Activated CD4-positive, alpha-beta T cell treated with anti-CD3 and anti-CD28 coated beads, Interleukin-2, amount 10 ng/mL, durations not matched to agents 24 days and 14 days (primary cell): ENCODE measurements around the gene HORMAD2. TPM values are rescaled to one million over a fixed set of nuclear protein-coding genes. Genes with fewer than 3 reads are reported as not detected.
"Not testable (repeated sequence)": the region's sequence is repeated elsewhere in the genome, so short reads cannot be mapped to it uniquely, and the experiment has no call there.

Experiments used
- DNase-seq: peaks from one replicate; pipeline ENCODE4 v3.0.0; 2022
- H3K27ac Mint-ChIP-seq: one replicate; pipeline ENCODE4 v1.8.0; 2022; ENCODE audit warnings: mild to moderate bottlenecking, mixed read lengths
- H3K27me3 Mint-ChIP-seq: one replicate; pipeline ENCODE4 v1.8.0; 2022; ENCODE audit warnings: mixed read lengths
- H3K36me3 Mint-ChIP-seq: one replicate; pipeline ENCODE4 v1.8.0; 2022; ENCODE audit warnings: low read depth, mild to moderate bottlenecking, mixed read lengths
- H3K4me1 Mint-ChIP-seq: one replicate; pipeline ENCODE4 v1.8.0; 2021; ENCODE audit warnings: mixed read lengths
- H3K4me3 Mint-ChIP-seq: one replicate; pipeline ENCODE4 v1.8.0; 2022; ENCODE audit warnings: mild to moderate bottlenecking, moderate library complexity, mixed read lengths
- H3K9me3 Mint-ChIP-seq: one replicate; pipeline ENCODE4 v1.8.0; 2021; ENCODE audit warnings: mixed read lengths
- intact Hi-C: fragments of 100-400 bp; cut with micrococcal nuclease; formaldehyde crosslinking; loops from one replicate; pipeline ENCODE4 v1.15.1; 2023
- total RNA-seq: library from RNA; stranded (reverse); gene quantifications from 2 replicates; pipeline ENCODE4 v1.2.3, GENCODE V29; 2022

Gene HORMAD2
- total RNA-seq, 1 donor from 2014 or later: not detected

DNA sequence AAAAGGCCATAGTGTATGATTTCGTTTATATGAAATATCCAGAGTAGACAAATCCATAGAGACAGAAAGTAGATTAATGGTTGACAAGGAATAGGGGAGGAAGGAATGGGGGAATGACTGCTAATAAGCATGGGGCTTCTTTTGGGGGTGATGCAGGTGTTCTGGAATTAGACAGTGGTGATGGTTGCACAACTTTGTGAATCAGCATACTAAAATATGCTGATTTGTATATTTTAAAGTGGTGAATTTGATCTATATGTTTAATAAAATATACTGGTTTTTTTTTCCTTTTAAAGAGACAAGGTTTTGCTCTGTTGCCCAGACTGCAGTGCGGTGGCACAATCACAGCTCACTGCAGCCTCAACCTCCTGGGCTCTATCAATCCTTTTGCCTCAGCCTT lies 6.5 kb upstream of the HORMAD2 start:
- Mint-ChIP-seq H3K4me1 (peaks cover 5% of the 10 kb centered on the region), H3K27ac (no peak overlapping the region), H3K9me3 (no peaks in the 10 kb centered on the region), H3K4me3 (no peak overlapping the region), H3K27me3 (peaks cover 28% of the 10 kb centered on the region), H3K36me3 (no peaks in the 10 kb centered on the region)
- no peak for DNase-seq
- intact Hi-C loops: no loop called here

DNA sequence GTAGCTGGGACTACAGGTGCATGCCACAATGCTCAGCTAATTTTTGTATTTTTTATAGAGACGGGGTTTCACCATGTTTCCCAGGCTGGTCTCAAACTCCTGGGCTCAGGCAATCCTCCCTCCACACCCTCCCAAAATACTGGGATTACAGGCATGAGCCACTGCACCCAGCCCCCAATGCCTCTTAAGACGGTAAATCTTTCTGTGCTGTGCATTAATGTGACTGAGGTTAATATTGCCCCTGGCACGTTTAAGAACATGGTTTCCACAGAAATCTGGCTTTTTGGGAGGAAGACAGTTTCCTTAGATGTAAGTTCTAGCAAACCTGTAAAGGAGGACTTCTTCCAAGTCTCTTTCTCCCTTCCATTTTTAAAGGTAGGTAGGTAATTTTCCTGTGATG lies 6.1 kb upstream of the HORMAD2 start:
- H3K36me3 Mint-ChIP-seq: no peaks in the 10 kb centered on the region
- H3K27me3 Mint-ChIP-seq: peaks cover 27% of the 10 kb centered on the region
- no peaks in the 10 kb centered on the region for H3K9me3 Mint-ChIP-seq
- no peak for DNase-seq
- no peak overlapping the region for H3K4me3 Mint-ChIP-seq
- H3K4me1 Mint-ChIP-seq: peaks cover 10% of the 10 kb centered on the region
- no peak overlapping the region for H3K27ac Mint-ChIP-seq
- intact Hi-C loops: no loop called here

DNA sequence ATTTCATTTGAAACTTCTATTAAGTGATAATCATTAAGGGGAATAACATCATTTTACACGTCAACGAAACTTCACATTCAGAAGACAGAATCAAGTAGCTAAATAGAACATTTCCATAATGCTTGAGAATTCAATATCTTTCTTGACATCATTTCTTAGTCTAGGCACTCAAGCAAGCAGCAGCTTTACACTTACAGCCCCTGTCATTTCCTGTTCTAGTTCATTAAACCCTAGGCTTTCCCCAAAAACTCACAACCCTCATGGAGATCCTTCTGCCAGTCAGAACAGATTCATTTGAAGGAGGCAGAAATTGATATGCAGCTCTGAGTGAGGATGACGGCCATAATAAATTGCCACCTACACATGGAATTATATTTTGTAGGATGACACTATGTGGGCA lies 5.3 kb upstream of the HORMAD2 start:
- intact Hi-C loops: no loop called here
- Mint-ChIP-seq H3K9me3 (no peaks in the 10 kb centered on the region), H3K36me3 (no peaks in the 10 kb centered on the region), H3K27me3 (peaks cover 25% of the 10 kb centered on the region), H3K4me3 (no peak overlapping the region), H3K27ac (no peak overlapping the region), H3K4me1 (peaks cover 10% of the 10 kb centered on the region)
- no peak for DNase-seq

DNA sequence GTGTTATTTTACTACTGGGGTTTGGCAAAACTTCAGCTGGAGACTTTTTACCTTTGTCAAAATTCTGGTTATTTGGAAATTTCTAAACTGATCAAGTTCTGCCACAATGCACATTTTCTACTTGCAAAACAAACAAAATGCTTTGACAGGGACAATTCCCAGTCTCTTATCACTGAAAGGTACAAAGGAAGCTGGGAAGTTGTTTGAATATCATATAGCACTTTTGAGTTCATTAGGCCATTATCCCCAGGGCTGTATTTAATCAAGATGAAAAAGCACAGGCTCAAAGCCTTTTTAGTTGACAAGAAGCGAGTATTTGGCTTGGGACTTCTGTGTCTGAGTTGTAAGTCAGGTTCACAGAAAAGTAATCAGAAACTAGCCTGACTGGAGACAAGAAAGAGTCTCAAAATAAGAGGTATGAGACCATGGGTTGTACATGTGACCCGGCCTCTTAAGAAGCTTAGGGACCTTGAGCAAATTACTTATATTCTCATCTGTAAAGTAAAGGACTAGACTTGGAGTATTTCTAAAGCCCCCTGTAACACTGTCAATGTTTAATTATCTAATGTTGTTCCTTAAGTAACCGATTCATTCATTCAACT lies 2.9 kb upstream of the HORMAD2 start:
- Mint-ChIP-seq H3K4me3 (no peak overlapping the region), H3K4me1 (peaks cover 10% of the 10 kb centered on the region), H3K27ac (no peak overlapping the region), H3K27me3 (peaks cover 20% of the 10 kb centered on the region), H3K9me3 (no peaks in the 10 kb centered on the region), H3K36me3 (no peaks in the 10 kb centered on the region)
- intact Hi-C loops: no loop called here
- DNase-seq: no peak

DNA sequence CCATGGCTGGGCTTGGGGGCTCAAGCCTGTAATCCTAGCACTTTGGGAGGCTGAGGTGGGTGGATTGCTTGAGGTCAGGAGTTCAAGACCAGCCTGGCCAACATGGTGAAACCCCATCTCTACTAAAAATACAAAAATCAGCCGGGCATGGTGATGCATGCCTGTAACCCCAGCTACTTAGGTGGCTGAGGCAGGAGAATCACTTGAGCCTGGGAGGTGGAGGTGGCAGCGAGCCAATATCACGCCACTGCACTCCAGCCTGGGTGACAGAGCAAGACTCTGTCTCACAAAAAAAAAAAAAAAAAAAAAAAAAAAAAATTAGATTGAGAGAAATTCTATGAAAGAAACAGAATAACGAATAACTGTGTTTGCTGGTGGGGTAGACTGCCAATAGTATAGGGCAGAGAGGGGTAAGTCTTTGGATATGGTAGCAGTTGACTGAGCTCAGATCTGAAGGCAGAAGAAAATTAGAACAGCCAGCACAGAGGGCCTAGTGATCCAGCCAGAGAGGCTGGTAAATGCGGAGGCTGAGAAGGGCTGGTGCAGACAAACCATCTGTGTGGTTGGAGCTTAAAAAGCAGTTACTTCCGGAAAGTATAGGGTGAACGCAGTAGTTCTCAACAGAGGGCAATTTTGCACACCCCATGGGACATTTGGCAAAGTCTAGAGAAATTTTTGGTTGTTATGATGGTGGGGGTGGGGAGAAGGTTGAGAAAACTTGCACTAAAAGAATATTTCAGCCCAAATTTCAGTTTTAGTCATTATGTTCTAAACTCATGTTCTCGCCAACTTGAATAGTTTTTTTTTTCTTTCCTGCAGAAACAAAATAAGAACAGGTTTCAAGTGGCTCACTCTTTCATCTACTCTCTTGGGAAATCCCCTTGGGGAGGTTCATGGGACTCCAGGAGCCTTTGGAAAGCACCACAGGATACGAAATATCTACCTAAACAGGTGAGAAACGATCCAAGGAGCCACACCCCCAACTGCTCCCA lies 1.6 kb upstream of the HORMAD2 start:
- peak; percentile 72 for DNase-seq
- peak overlapping the region; percentile 90 for H3K27ac Mint-ChIP-seq
- H3K9me3 Mint-ChIP-seq: no peaks in the 10 kb centered on the region
- peaks cover 17% of the 10 kb centered on the region for H3K27me3 Mint-ChIP-seq
- H3K36me3 Mint-ChIP-seq: no peaks in the 10 kb centered on the region
- intact Hi-C loops: no loop called here
- H3K4me1 Mint-ChIP-seq: peaks cover 10% of the 10 kb centered on the region
- peak overlapping the region; percentile 60 for H3K4me3 Mint-ChIP-seq

DNA sequence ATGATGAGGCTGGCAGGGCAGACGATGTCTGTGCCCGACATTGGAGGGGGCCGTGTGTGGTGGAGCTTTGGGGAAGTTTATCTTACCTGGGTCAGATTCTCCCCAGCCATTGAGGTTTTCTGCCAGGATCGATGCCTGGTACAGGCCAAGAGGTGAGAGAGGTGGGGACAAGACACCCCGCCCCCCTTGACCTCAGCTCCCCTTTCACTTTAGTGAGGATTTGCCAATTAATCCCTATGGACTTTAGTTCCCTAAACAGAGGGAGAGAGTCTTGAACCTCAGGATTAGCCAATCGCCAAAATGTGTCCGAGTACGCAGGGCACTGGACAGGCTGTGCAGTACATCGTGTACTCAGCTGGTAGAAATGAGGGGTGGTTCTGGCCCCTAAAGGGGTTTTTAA lies 541 bp downstream of the HORMAD2 start:
- H3K36me3 Mint-ChIP-seq: no peaks in the 10 kb centered on the region
- H3K4me1 Mint-ChIP-seq: peaks cover 11% of the 10 kb centered on the region
- no peak overlapping the region for H3K4me3 Mint-ChIP-seq
- no peaks in the 10 kb centered on the region for H3K9me3 Mint-ChIP-seq
- H3K27me3 Mint-ChIP-seq: peaks cover 8% of the 10 kb centered on the region
- no peak overlapping the region for H3K27ac Mint-ChIP-seq
- intact Hi-C loops: no loop called here
- DNase-seq: no peak

DNA sequence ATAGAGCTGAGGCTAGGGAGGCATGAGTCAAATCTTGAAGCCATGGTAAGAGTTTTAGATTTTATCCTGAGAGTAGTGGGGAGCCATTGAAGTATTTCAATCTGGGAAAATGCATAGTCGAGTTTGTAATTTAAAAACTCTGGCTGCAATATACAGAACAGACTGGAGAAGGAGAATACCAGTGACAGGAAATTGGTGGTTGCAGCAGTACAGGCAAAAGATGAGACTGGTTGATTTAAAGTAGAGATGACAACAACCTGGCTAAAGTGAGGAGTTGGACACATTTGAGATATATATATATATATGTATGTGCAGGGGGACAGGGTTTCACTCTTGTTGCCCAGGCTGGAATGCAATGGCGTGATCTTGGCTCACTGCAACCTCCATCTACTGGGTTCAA lies 6.2 kb downstream of the HORMAD2 start:
- no peaks in the 10 kb centered on the region for H3K9me3 Mint-ChIP-seq
- no peak overlapping the region for H3K4me3 Mint-ChIP-seq
- peaks cover 24% of the 10 kb centered on the region for H3K4me1 Mint-ChIP-seq
- no peaks in the 10 kb centered on the region for H3K36me3 Mint-ChIP-seq
- H3K27me3 Mint-ChIP-seq: no peaks in the 10 kb centered on the region
- DNase-seq: no peak
- intact Hi-C loops: loop anchor here (5.0 kb wide), 4 partner anchors 34 to 399 kb away; partner anchors contain the start of genes UQCR10 and ZMAT5
- H3K27ac Mint-ChIP-seq: no peak overlapping the region

DNA sequence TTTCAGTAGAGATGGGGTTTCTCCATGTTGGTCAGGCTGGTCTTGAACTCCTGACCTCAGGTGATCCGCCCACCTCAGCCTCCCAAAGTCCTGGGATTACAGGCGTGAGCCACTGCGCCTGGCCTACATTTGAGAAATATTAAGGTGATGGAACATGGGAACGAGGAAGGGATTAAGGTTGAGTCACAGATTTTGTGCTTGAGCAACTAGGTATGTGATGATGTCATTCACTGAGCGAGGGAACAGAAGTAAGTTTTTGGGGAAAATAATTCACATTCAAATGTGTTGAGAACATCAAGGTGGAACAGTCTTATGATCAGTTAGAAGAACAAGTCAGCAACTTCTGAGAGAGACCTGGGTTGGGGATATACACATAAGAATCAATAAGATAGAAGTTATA lies 6.8 kb downstream of the HORMAD2 start:
- not testable (repeated sequence) for H3K4me3 Mint-ChIP-seq, DNase-seq, H3K9me3 Mint-ChIP-seq, H3K27me3 Mint-ChIP-seq, H3K27ac Mint-ChIP-seq, H3K36me3 Mint-ChIP-seq
- peaks cover 24% of the 10 kb centered on the region for H3K4me1 Mint-ChIP-seq
- intact Hi-C loops: loop anchor here (5.0 kb wide), 4 partner anchors 35 to 400 kb away; partner anchors contain the start of genes UQCR10 and ZMAT5

DNA sequence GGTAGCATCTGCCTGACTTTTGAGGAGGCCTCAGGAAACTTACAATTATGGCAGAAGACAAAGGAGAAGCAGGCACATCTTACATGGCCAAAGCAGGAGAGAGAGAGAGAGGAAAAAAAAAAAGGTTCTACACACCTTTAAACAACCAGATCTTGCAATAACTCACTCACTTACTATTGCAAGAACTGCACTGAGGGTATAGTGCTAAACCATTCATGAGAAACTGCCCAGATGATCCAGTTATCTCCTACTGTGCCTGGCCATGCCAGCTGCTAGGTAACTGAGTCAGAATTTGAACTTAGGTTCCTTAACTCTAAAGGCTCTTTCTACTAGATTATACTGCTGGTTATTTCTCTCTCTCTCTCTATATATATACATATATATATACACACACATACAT lies 7.3 kb downstream of the HORMAD2 start:
- intact Hi-C loops: loop anchor here (2.0 to 5.0 kb wide), 5 partner anchors 35 to 497 kb away; partner anchors contain the start of genes UQCR10 and ZMAT5
- Mint-ChIP-seq H3K9me3 (no peaks in the 10 kb centered on the region), H3K27me3 (no peaks in the 10 kb centered on the region), H3K4me1 (peaks cover 24% of the 10 kb centered on the region), H3K27ac (no peak overlapping the region), H3K4me3 (no peak overlapping the region), H3K36me3 (no peaks in the 10 kb centered on the region)
- no peak for DNase-seq

DNA sequence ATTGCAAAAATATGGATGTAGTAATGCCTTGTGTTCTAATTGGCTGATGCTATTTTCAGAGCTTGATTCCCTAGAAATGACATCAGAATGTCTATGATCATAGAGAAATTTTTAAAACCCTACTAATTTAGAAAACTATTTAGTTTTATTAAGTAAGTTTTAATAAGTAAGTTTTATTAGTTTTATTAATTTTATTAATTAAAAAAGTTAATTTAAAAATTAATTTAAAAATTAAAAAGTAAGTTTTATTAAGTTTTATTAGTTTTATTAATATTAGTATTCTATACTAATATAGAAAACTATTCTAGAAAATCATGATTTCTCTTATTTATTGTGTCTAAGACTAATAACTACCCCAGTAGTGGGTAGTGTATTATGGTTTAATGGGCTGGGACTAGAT lies 8.2 kb downstream of the HORMAD2 start:
- DNase-seq: no peak
- Mint-ChIP-seq H3K4me1 (peaks cover 24% of the 10 kb centered on the region), H3K4me3 (no peak overlapping the region), H3K27me3 (no peaks in the 10 kb centered on the region), H3K9me3 (no peaks in the 10 kb centered on the region), H3K36me3 (no peaks in the 10 kb centered on the region), H3K27ac (no peak overlapping the region)
- intact Hi-C loops: loop anchor here (2.0 to 5.0 kb wide), 5 partner anchors 36 to 498 kb away; partner anchors contain the start of genes UQCR10 and ZMAT5

DNA sequence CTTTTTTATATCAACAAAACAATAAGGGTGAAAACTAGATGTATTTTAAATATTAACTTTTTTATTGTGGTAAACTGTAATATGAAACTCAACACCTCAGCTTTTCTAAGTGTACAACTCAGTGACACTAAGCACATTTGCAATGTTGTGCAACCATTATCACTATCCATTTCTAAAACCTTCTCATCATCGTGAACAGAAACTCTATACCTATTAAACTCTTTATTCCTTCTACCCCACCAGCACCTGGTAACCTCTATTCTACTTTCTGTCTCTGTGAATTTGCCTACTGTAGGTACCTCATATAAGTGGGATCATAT lies 9.4 kb downstream of the HORMAD2 start:
- Mint-ChIP-seq H3K36me3 (peaks cover 2% of the 10 kb centered on the region), H3K4me1 (peaks cover 24% of the 10 kb centered on the region), H3K27me3 (no peaks in the 10 kb centered on the region), H3K27ac (no peak overlapping the region), H3K4me3 (no peak overlapping the region), H3K9me3 (no peaks in the 10 kb centered on the region)
- no peak for DNase-seq
- intact Hi-C loops: loop anchor here (1.0 to 5.0 kb wide), 6 partner anchors 37 to 499 kb away; partner anchors contain the start of genes UQCR10 and ZMAT5

DNA sequence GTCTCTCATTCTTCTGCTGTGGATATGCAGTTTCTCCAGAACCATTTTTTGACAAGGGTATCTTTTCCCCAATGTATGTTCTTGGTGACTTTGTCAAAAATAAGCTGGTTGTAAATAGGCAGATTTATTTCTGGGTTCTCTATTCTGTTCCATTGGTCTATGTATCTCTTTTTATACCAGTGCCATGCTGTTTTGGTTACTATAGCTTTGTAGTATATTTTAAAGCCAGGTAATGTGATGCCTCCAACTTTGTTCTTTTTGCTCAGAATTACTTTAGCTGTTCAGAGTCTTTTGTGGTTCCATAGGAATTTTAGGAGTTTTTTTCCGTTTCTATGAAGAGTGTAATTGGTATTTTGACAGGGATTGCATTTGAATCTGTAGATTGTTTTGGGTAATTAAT lies 12.4 kb downstream of the HORMAD2 start:
- peaks cover 8% of the 10 kb centered on the region for H3K4me1 Mint-ChIP-seq
- intact Hi-C loops: no loop called here
- no peak overlapping the region for H3K27ac Mint-ChIP-seq
- H3K9me3 Mint-ChIP-seq: no peaks in the 10 kb centered on the region
- no peak for DNase-seq
- H3K4me3 Mint-ChIP-seq: no peak overlapping the region
- no peaks in the 10 kb centered on the region for H3K27me3 Mint-ChIP-seq
- H3K36me3 Mint-ChIP-seq: peaks cover 2% of the 10 kb centered on the region

DNA sequence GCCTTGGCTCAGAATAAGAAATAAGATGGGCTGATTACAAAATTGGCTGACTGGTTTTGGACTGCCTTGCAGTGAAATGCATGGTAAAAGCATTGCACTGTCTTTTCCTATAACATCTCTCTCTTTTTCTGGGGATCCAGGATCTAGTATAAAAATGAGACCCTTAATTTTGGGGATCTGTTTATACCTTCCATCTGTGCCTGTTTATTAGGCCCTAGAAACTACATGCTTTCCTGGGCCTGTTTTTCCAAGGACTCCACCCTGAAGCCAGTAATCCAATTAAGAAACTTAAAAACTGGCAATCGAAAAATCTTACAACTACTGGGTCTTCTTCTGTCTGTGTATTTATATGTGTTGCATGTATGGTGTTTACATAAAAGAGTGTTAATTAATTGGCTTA lies 14.5 kb downstream of the HORMAD2 start:
- H3K27ac Mint-ChIP-seq: no peak overlapping the region
- peaks cover 2% of the 10 kb centered on the region for H3K36me3 Mint-ChIP-seq
- H3K4me3 Mint-ChIP-seq: no peak overlapping the region
- DNase-seq: no peak
- no peaks in the 10 kb centered on the region for H3K9me3 Mint-ChIP-seq
- peaks cover 5% of the 10 kb centered on the region for H3K4me1 Mint-ChIP-seq
- intact Hi-C loops: no loop called here
- H3K27me3 Mint-ChIP-seq: no peaks in the 10 kb centered on the region

DNA sequence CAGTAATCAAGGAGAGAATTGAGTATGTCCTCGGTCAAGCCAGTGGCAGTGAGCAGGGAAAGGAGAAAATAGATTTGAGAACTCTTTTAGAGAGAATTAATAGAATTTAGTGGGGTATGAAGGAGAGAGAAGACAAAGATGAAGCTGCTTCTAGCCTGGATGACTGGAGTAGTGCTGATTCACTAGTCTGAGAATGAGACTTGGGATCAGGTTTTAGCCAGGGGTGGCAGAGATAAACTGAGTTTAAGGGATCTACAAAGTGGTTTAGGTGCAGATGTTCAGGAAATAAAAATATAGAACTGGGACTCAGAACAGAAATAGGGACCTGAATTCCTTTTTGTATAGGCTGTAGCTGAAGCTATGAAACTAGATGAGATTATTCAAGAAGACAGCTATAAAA lies 17.6 kb downstream of the HORMAD2 start:
- intact Hi-C loops: no loop called here
- Mint-ChIP-seq H3K9me3 (no peaks in the 10 kb centered on the region), H3K27ac (no peak overlapping the region), H3K27me3 (no peaks in the 10 kb centered on the region), H3K36me3 (peaks cover 5% of the 10 kb centered on the region), H3K4me1 (peaks cover 15% of the 10 kb centered on the region), H3K4me3 (no peak overlapping the region)
- no peak for DNase-seq
